Measurements from ENCODE around the gene LTA4H. TPM values are rescaled to one million over a fixed set of nuclear protein-coding genes. Genes with fewer than 3 reads are reported as not detected.
"Not testable (repeated sequence)": the region's sequence is repeated elsewhere in the genome, so short reads cannot be mapped to it uniquely, and the experiment has no call there.

The LTA4H gene
- polyA plus RNA-seq, 6 donors from 2014 or later = 203 to 338 (median 258) TPM

GRCh38 chr12:96068111-96068510 is 32.7 kb upstream of the LTA4H start:
- DNase-seq (no peak), ATAC-seq (ENCODE audit: low read depth in 2 of 2) (no peak)
- H3K9me3 Mint-ChIP-seq = no peaks in the 10 kb centered on the region
- H3K27ac Mint-ChIP-seq = no peak overlapping the region
- H3K4me3 Mint-ChIP-seq = no peak overlapping the region
- H3K36me3 Mint-ChIP-seq = no peaks in the 10 kb centered on the region
- no peaks in the 10 kb centered on the region for H3K27me3 Mint-ChIP-seq
- H3K4me1 Mint-ChIP-seq = peaks cover 23 to 30% (median 24%) of the 10 kb centered on the region in 3 donors

GRCh38 chr12:96065776-96066175 is 30.4 kb upstream of the LTA4H start:
- not testable (repeated sequence) for ATAC-seq (ENCODE audit: low read depth in 2 of 2); H3K27ac Mint-ChIP-seq; DNase-seq; H3K36me3 Mint-ChIP-seq; H3K9me3 Mint-ChIP-seq; H3K27me3 Mint-ChIP-seq; H3K4me3 Mint-ChIP-seq
- H3K4me1 Mint-ChIP-seq = peaks cover 27 to 36% (median 35%) of the 10 kb centered on the region in 3 donors

- H3K36me3 Mint-ChIP-seq = no peaks in the 10 kb centered on the region
- H3K9me3 Mint-ChIP-seq = peaks cover 0 to 2% (median 0%) of the 10 kb centered on the region in 7 donors
- H3K4me1 Mint-ChIP-seq = peaks cover 23 to 32% (median 29%) of the 10 kb centered on the region in 3 donors
- H3K4me3 Mint-ChIP-seq = no peak overlapping the region
- ATAC-seq (ENCODE audit: low read depth in 2 of 2) (no peak), DNase-seq (no peak)
- H3K27ac Mint-ChIP-seq = peak overlapping the region in 1 of 6 donors; percentile 27
- no peaks in the 10 kb centered on the region for H3K27me3 Mint-ChIP-seq
These were observed 29.6 kb upstream of the LTA4H start for GRCh38 chr12:96064966-96065365.

- ATAC-seq (ENCODE audit: low read depth in 2 of 2) = no peak
- peaks cover 23 to 32% (median 29%) of the 10 kb centered on the region in 3 donors for H3K4me1 Mint-ChIP-seq
- peak overlapping the region in 3 of 6 donors; percentile 17 to 52 (median 32) for H3K27ac Mint-ChIP-seq
- no peaks in the 10 kb centered on the region for H3K36me3 Mint-ChIP-seq
- DNase-seq = no peak
- H3K9me3 Mint-ChIP-seq = peaks cover 0 to 2% (median 0%) of the 10 kb centered on the region in 7 donors
- no peaks in the 10 kb centered on the region for H3K27me3 Mint-ChIP-seq
- H3K4me3 Mint-ChIP-seq = no peak overlapping the region
These were observed 28.9 kb upstream of the LTA4H start for GRCh38 chr12:96064271-96064670.

GRCh38 chr12:96063046-96063445 is 27.7 kb upstream of the LTA4H start:
- peak overlapping the region in 3 of 8 donors; percentile 30 to 86 (median 85) for H3K4me3 Mint-ChIP-seq
- H3K36me3 Mint-ChIP-seq = no peaks in the 10 kb centered on the region
- peaks cover 0 to 2% (median 0%) of the 10 kb centered on the region in 7 donors for H3K9me3 Mint-ChIP-seq
- no peak for ATAC-seq (ENCODE audit: low read depth in 2 of 2)
- H3K27ac Mint-ChIP-seq = peak overlapping the region in 5 of 6 donors; percentile 8 to 82 (median 43)
- no peaks in the 10 kb centered on the region for H3K27me3 Mint-ChIP-seq
- no peak for DNase-seq
- H3K4me1 Mint-ChIP-seq = peaks cover 23 to 32% (median 29%) of the 10 kb centered on the region in 3 donors

- no peaks in the 10 kb centered on the region for H3K27me3 Mint-ChIP-seq
- peak; percentile 82 for DNase-seq
- H3K4me1 Mint-ChIP-seq = peaks cover 23 to 34% (median 32%) of the 10 kb centered on the region in 3 donors
- H3K9me3 Mint-ChIP-seq = peaks cover 0 to 6% (median 3%) of the 10 kb centered on the region in 7 donors
- peak overlapping the region in 4 of 6 donors; percentile 60 to 76 (median 62) for H3K27ac Mint-ChIP-seq
- H3K36me3 Mint-ChIP-seq = peaks cover 0 to 5% of the 10 kb centered on the region in 2 donors
- H3K4me3 Mint-ChIP-seq = peak overlapping the region in 6 of 8 donors; percentile 24 to 71 (median 48)
- ATAC-seq (ENCODE audit: low read depth in 2 of 2) = peak; percentile 95 to 96
These were observed 26.6 kb upstream of the LTA4H start for GRCh38 chr12:96061864-96062453.

GRCh38 chr12:96061323-96061722 is 25.9 kb upstream of the LTA4H start:
- ATAC-seq (ENCODE audit: low read depth in 2 of 2) (no peak), DNase-seq (no peak)
- H3K27ac Mint-ChIP-seq = peak overlapping the region in 2 of 6 donors; percentile 58 to 61
- H3K4me3 Mint-ChIP-seq = no peak overlapping the region
- H3K4me1 Mint-ChIP-seq = peaks cover 23 to 34% (median 32%) of the 10 kb centered on the region in 3 donors
- no peaks in the 10 kb centered on the region for H3K27me3 Mint-ChIP-seq
- peaks cover 0 to 5% of the 10 kb centered on the region in 2 donors for H3K36me3 Mint-ChIP-seq
- peaks cover 0 to 13% (median 5%) of the 10 kb centered on the region in 7 donors for H3K9me3 Mint-ChIP-seq

- Mint-ChIP-seq H3K27ac (peak overlapping the region in 2 of 6 donors; percentile 34 to 72), H3K36me3 (peaks cover 0 to 5% of the 10 kb centered on the region in 2 donors), H3K9me3 (peaks cover 0 to 17% (median 6%) of the 10 kb centered on the region in 7 donors), H3K4me3 (peak overlapping the region in 1 of 8 donors; percentile 20), H3K4me1 (peaks cover 23 to 34% (median 32%) of the 10 kb centered on the region in 3 donors), H3K27me3 (no peaks in the 10 kb centered on the region)
- ATAC-seq (ENCODE audit: low read depth in 2 of 2) (no peak), DNase-seq (no peak)
These were observed 24.7 kb upstream of the LTA4H start for GRCh38 chr12:96060041-96060440.

GRCh38 chr12:96057986-96058553 is 22.7 kb upstream of the LTA4H start:
- Mint-ChIP-seq H3K9me3 (peaks cover 0 to 17% (median 6%) of the 10 kb centered on the region in 7 donors), H3K27ac (no peak overlapping the region), H3K4me3 (no peak overlapping the region), H3K27me3 (no peaks in the 10 kb centered on the region), H3K4me1 (peaks cover 11 to 31% (median 28%) of the 10 kb centered on the region in 3 donors), H3K36me3 (peaks cover 0 to 5% of the 10 kb centered on the region in 2 donors)
- DNase-seq (no peak), ATAC-seq (ENCODE audit: low read depth in 2 of 2) (no peak)

- H3K27ac Mint-ChIP-seq = no peak overlapping the region
- peaks cover 0 to 5% of the 10 kb centered on the region in 2 donors for H3K36me3 Mint-ChIP-seq
- DNase-seq (no peak), ATAC-seq (ENCODE audit: low read depth in 2 of 2) (no peak)
- H3K4me3 Mint-ChIP-seq = no peak overlapping the region
- peaks cover 0 to 17% (median 6%) of the 10 kb centered on the region in 7 donors for H3K9me3 Mint-ChIP-seq
- peaks cover 2 to 21% (median 17%) of the 10 kb centered on the region in 3 donors for H3K4me1 Mint-ChIP-seq
- no peaks in the 10 kb centered on the region for H3K27me3 Mint-ChIP-seq
These were observed 21.5 kb upstream of the LTA4H start for GRCh38 chr12:96056646-96057455.

- ATAC-seq (ENCODE audit: low read depth in 2 of 2) (no peak), DNase-seq (no peak)
- Mint-ChIP-seq H3K4me1 (peaks cover 4 to 20% (median 17%) of the 10 kb centered on the region in 3 donors), H3K27me3 (no peaks in the 10 kb centered on the region), H3K4me3 (no peak overlapping the region), H3K36me3 (peaks cover 0 to 9% of the 10 kb centered on the region in 2 donors), H3K9me3 (peaks cover 0 to 17% (median 6%) of the 10 kb centered on the region in 7 donors), H3K27ac (no peak overlapping the region)
These were observed 18.8 kb upstream of the LTA4H start for GRCh38 chr12:96054244-96054610.

- Mint-ChIP-seq H3K36me3 (peaks cover 0 to 9% of the 10 kb centered on the region in 2 donors), H3K4me1 (peaks cover 7 to 26% (median 22%) of the 10 kb centered on the region in 3 donors), H3K4me3 (peak overlapping the region in 1 of 8 donors; percentile 11), H3K27ac (peak overlapping the region in 1 of 6 donors; percentile 53), H3K27me3 (no peaks in the 10 kb centered on the region), H3K9me3 (peaks cover 0 to 17% (median 6%) of the 10 kb centered on the region in 7 donors)
- no peak for ATAC-seq (ENCODE audit: low read depth in 2 of 2)
- DNase-seq = no peak
These were observed 18.3 kb upstream of the LTA4H start for GRCh38 chr12:96053476-96054243.

Measured in naive B cell (primary cell).